ENCODE measurements around the gene USP47. TPM values are rescaled to one million over a fixed set of nuclear protein-coding genes. Genes with fewer than 3 reads are reported as not detected.

USP47 gene
- polyA plus RNA-seq, 2 of the 4 experiments (the other 2 are of a cell fraction), result 31.0 to 32.8 TPM

DNA sequence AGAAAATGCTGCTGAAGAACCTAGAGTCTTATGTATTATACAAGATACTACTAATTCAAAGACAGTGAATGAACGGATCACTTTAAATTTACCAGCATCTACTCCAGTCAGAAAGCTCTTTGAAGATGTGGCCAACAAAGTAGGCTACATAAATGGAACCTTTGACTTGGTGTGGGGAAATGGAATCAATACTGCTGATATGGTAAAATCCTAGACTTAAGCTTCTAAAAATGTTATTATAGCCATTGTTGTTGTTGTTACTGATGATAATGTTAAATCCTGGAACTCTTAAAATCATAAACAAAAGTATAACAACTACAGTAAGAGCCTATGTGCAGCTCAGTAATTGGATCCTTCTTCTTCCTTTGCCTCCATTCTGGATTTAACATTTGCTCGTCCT, 38.4 kb downstream of the USP47 start:
- Histone ChIP-seq H3K4me2 (no peak overlapping the region), H3K4me1 (peaks cover 10% of the 10 kb centered on the region; the same call in 1 of the 3 replicates), H3K27ac (no peak overlapping the region), H3K4me3 (no peak overlapping the region), H3K9me3 (no peaks in the 10 kb centered on the region)
- TF ChIP-seq HOXB5 (CRISPR knock-in tag; IDR thresholded peaks at IDR 0.05) (no peak), RAD21 (conservative IDR thresholded peaks at IDR 0.05 in 1 of 2, IDR thresholded peaks at IDR 0.05 in 1 of 2) (no peak), BCL3 (IDR thresholded peaks at IDR 0.05) (no peak), HEYL (CRISPR knock-in tag; IDR thresholded peaks at IDR 0.05) (no peak), JUNB (IDR thresholded peaks at IDR 0.05) (no peak), MAFK (IDR thresholded peaks at IDR 0.05; ENCODE audit: partially characterized antibody) (peak; percentile 57)
- WGBS (ENCODE audit: missing lambda C conversion rate), result 90% methylated on average over 2 of the region's 2 CpGs
- no peak for DNase-seq (ENCODE audit: low read depth in 1 of 2, low spot score in 1 of 2)
- no peak for ATAC-seq
- FAIRE-seq, result peak; percentile 7
- ChIA-PET CTCF (interaction anchor here (0.8 to 3.1 kb wide), 8 partner anchors 11 to 164 kb away, joined by 3 to 10 read pairs (median 4); no protein-coding TSS in a partner anchor), POLR2A (no interaction called here)

- H3K4me1 ChIP-seq, result peaks cover 10% of the 10 kb centered on the region; the same call in 1 of the 3 replicates
- DNase-seq (ENCODE audit: low read depth in 1 of 2, low spot score in 1 of 2) (no peak), FAIRE-seq (no peak), ATAC-seq (no peak)
- no peaks in the 10 kb centered on the region for H3K9me3 ChIP-seq
- POLR2A ChIA-PET, result no interaction called here
- 70% methylated on average over 2 of the region's 2 CpGs for WGBS (ENCODE audit: missing lambda C conversion rate)
- CTCF ChIA-PET, result no interaction called here
- no peak for TF ChIP-seq CBX2 (IDR thresholded peaks at IDR 0.05; ENCODE audit: borderline replicate concordance, low read depth)
- no peak for TF ChIP-seq HEYL (CRISPR knock-in tag; IDR thresholded peaks at IDR 0.05)
- no peak for TF ChIP-seq PHF8 (IDR thresholded peaks at IDR 0.05; ENCODE audit: borderline replicate concordance, low read depth)
- no peak for TF ChIP-seq NPAS2 (CRISPR knock-in tag; IDR thresholded peaks at IDR 0.05; ENCODE audit: borderline replicate concordance)
- no peak for TF ChIP-seq RFX5 (IDR thresholded peaks at IDR 0.05)
- no peak for TF ChIP-seq MAZ (IDR thresholded peaks at IDR 0.05; ENCODE audit: borderline replicate concordance, low read depth, low read length)
- no peak for TF ChIP-seq JUN (IDR thresholded peaks at IDR 0.05)
- TF ChIP-seq FOXS1 (CRISPR knock-in tag; IDR thresholded peaks at IDR 0.05), result no peak
- TF ChIP-seq ZC3H11A (IDR thresholded peaks at IDR 0.05), result no peak
- no peak for TF ChIP-seq HDAC2 (IDR thresholded peaks at IDR 0.05)
- TF ChIP-seq, protein P1, sequence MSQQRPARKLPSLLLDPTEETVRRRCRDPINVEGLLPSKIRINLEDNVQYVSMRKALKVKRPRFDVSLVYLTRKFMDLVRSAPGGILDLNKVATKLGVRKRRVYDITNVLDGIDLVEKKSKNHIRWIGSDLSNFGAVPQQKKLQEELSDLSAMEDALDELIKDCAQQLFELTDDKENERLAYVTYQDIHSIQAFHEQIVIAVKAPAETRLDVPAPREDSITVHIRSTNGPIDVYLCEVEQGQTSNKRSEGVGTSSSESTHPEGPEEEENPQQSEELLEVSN (IDR thresholded peaks at IDR 0.05; ENCODE audit: borderline replicate concordance, low read depth), result no peak
- no peak for TF ChIP-seq JUNB (IDR thresholded peaks at IDR 0.05)
- TF ChIP-seq, protein P2, sequence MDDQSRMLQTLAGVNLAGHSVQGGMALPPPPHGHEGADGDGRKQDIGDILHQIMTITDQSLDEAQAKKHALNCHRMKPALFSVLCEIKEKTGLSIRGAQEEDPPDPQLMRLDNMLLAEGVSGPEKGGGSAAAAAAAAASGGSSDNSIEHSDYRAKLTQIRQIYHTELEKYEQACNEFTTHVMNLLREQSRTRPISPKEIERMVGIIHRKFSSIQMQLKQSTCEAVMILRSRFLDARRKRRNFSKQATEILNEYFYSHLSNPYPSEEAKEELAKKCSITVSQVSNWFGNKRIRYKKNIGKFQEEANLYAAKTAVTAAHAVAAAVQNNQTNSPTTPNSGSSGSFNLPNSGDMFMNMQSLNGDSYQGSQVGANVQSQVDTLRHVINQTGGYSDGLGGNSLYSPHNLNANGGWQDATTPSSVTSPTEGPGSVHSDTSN (IDR thresholded peaks at IDR 0.05), result no peak
- TF ChIP-seq HOXB13 (CRISPR knock-in tag; IDR thresholded peaks at IDR 0.05; ENCODE audit: low read depth), result no peak
- TF ChIP-seq NR3C1 (IDR thresholded peaks at IDR 0.05), result no peak
- H3K4me3 ChIP-seq, result no peak overlapping the region
- no peak overlapping the region for H3K27ac ChIP-seq
- H3K4me2 ChIP-seq, result no peak overlapping the region
Observed at GRCh38 chr11:11882539-11882938, 40.8 kb downstream of the USP47 start.

- H3K27ac ChIP-seq, result no peak overlapping the region
- FAIRE-seq (no peak), ATAC-seq (no peak), DNase-seq (ENCODE audit: low read depth in 1 of 2, low spot score in 1 of 2) (no peak)
- H3K4me1 ChIP-seq, result no peaks in the 10 kb centered on the region
- no peak overlapping the region for H3K4me3 ChIP-seq
- no peaks in the 10 kb centered on the region for H3K9me3 ChIP-seq
- H3K4me2 ChIP-seq, result no peak overlapping the region
- TF ChIP-seq, protein P3, sequence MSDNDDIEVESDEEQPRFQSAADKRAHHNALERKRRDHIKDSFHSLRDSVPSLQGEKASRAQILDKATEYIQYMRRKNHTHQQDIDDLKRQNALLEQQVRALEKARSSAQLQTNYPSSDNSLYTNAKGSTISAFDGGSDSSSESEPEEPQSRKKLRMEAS (IDR thresholded peaks at IDR 0.05), result no peak
- no peak for TF ChIP-seq ZNF302 (CRISPR knock-in tag; IDR thresholded peaks at IDR 0.05)
- TF ChIP-seq NPAS2 (CRISPR knock-in tag; IDR thresholded peaks at IDR 0.05; ENCODE audit: borderline replicate concordance), result no peak
- TF ChIP-seq RAD21 (conservative IDR thresholded peaks at IDR 0.05 in 1 of 2, IDR thresholded peaks at IDR 0.05 in 1 of 2), result no peak
- POLR2A ChIA-PET, result no interaction called here
- CTCF ChIA-PET, result interaction anchor here (1.1 kb wide), 1 partner anchor 10 kb away, joined by 4 read pairs; no protein-coding TSS in a partner anchor
- WGBS (ENCODE audit: missing lambda C conversion rate), result 86% methylated on average over 2 of the region's 2 CpGs
Observed at GRCh38 chr11:11884351-11884750, 42.6 kb downstream of the USP47 start.
